Kidney epithelial cell (primary cell): ENCODE measurements around the gene PSMD9. TPM values are rescaled to one million over a fixed set of nuclear protein-coding genes. Genes with fewer than 3 reads are reported as not detected.

Experiments used
- DNase-seq: peaks from one replicate; pipeline ENCODE4 v3.0.0-alpha.2; 2010; ENCODE audit warnings: low read depth
- H3K27me3 ChIP-seq: 2 replicates; pipeline ENCODE4 v1.6.0; 2011; ENCODE audit warnings: low read length; ENCODE audit not compliant: control insufficient read depth, insufficient read depth
- H3K36me3 ChIP-seq: 2 replicates; pipeline ENCODE4 v1.5.1; 2011; ENCODE audit warnings: low read length; ENCODE audit not compliant: control insufficient read depth, insufficient read depth
- H3K4me3 ChIP-seq: 2 replicates; pipeline ENCODE4 v1.5.1; 2011; ENCODE audit warnings: low read depth, mild to moderate bottlenecking, control low read depth, low read length
- CTCF ChIP-seq: IDR thresholded peaks from 2 replicates; pipeline ENCODE4 v1.5.1; 2011; ENCODE audit warnings: mild to moderate bottlenecking, moderate library complexity, low read length, control low read depth, inconsistent platforms; ENCODE audit not compliant: insufficient read depth, poor library complexity, severe bottlenecking
- total RNA-seq: library from RNA; depleted of rRNA; stranded (reverse); fragments of >200 nt; gene quantifications from 2 replicates; pipeline ENCODE4 v1.2.3, GENCODE V29; 2015

PSMD9 gene
- total RNA-seq, result 132 and 151 TPM in 2 replicates

- H3K4me3 ChIP-seq, result peak within 1 kb of the TSS; percentile 76
Observed at GRCh38 chr12:121888478-121889273, at the start of gene PSMD9. Gene PSMD9, plus strand, starts transcription at chr12:121888790. Its CDS starts 67 bp downstream, at chr12:121888857.

GRCh38 chr12:121839106-121839992 lies 49.2 kb upstream of the PSMD9 start:
- peak; percentile 22 for TF ChIP-seq CTCF
- Histone ChIP-seq H3K36me3 (no peaks in the 10 kb centered on the region), H3K27me3 (no peaks in the 10 kb centered on the region), H3K4me3 (peak overlapping the region; percentile 61)
- peak; percentile 86 for DNase-seq

More at GRCh38 chr12:121888478-121889273, at the start of gene PSMD9:
- H3K27me3 ChIP-seq, result no peaks in the 10 kb centered on the region
- no peaks in the 10 kb centered on the region for H3K36me3 ChIP-seq
- TF ChIP-seq CTCF, result peak; percentile 85
- DNase-seq, result peak; percentile 82

- no peaks in the 10 kb centered on the region for H3K36me3 ChIP-seq
- peak overlapping the region; percentile 61 for H3K4me3 ChIP-seq
- DNase-seq, result no peak
- no peak for TF ChIP-seq CTCF
- H3K27me3 ChIP-seq, result no peaks in the 10 kb centered on the region
Observed at GRCh38 chr12:121839993-121840761, 48.4 kb upstream of the PSMD9 start.

- no peak for DNase-seq
- no peak overlapping the region for H3K4me3 ChIP-seq
- no peak for TF ChIP-seq CTCF
- H3K27me3 ChIP-seq, result no peaks in the 10 kb centered on the region
- no peaks in the 10 kb centered on the region for H3K36me3 ChIP-seq
Observed at GRCh38 chr12:121843236-121843982, 45.2 kb upstream of the PSMD9 start.

GRCh38 chr12:121845701-121846100 lies 42.9 kb upstream of the PSMD9 start:
- Histone ChIP-seq H3K36me3 (no peaks in the 10 kb centered on the region), H3K27me3 (no peaks in the 10 kb centered on the region), H3K4me3 (no peak overlapping the region)
- no peak for DNase-seq
- TF ChIP-seq CTCF, result no peak
